IPS-18c (cell line): ENCODE results near the gene ALDH8A1.

Experiments used
- H3K4me3 ChIP-seq: 2 replicates; pipeline ENCODE4 v1.7.0; 2013; ENCODE audit warnings: low read depth, mild to moderate bottlenecking, low read length, moderate library complexity; ENCODE audit not compliant: insufficient read depth
- H3K9me3 ChIP-seq: one replicate; pipeline ENCODE4 v1.6.1; 2013; ENCODE audit warnings: mild to moderate bottlenecking, low read length, moderate library complexity; ENCODE audit not compliant: control insufficient read depth, insufficient read depth

ALDH8A1 gene, protein sequence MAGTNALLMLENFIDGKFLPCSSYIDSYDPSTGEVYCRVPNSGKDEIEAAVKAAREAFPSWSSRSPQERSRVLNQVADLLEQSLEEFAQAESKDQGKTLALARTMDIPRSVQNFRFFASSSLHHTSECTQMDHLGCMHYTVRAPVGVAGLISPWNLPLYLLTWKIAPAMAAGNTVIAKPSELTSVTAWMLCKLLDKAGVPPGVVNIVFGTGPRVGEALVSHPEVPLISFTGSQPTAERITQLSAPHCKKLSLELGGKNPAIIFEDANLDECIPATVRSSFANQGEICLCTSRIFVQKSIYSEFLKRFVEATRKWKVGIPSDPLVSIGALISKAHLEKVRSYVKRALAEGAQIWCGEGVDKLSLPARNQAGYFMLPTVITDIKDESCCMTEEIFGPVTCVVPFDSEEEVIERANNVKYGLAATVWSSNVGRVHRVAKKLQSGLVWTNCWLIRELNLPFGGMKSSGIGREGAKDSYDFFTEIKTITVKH

DNA sequence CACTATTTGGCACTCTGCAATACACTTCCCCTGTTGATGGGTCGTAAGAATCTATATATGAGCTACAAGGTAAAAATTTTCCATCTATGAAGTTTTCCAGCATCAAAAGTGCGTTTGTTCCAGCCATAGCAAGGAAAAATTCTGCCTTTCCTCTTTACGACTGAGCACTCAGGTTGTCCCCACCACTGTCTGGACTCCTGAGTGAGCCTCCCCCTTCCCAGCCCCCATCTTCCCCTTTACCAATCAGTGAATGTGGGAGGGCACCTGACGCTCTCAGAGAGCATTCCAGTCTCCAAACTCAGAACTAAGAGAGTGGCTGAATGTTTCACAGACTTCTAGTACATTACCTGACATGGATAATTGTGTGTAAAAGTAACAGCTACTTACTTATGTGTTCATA lies at the start of gene ALDH8A1:
TSS of gene ALDH8A1 (minus strand) at position 175 of the 400 bp plus-strand sequence. CDS start at position 127, 48 bp downstream.
- Histone ChIP-seq H3K9me3 (no peaks in the 10 kb centered on the region), H3K4me3 (no peak within 1 kb of the TSS)

DNA sequence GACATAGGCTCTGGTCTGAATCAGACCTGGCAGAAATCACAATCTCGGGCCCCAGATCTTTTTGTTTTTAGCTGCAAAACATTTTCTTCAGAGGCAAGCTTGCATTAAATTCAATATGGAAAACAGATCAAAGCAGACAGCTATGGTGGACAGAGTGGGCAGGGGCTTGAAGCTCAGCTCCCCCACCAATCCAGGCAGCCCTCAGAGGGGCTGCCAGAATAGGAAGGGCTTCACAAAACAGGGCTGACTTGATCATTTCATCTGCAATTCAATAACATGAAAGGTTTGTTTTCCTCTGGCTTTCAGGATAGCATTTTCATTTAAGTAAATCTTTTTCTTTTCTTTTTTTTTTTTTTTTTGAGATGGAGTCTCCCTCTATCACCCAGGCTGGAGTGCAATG lies 49.2 kb upstream of the ALDH8A1 start:
- H3K4me3 ChIP-seq, result no peak overlapping the region
- H3K9me3 ChIP-seq, result no peaks in the 10 kb centered on the region

GRCh38 chr6:134997133-134997995 lies 47.5 kb upstream of the ALDH8A1 start:
- H3K4me3 ChIP-seq, result no peak overlapping the region
- no peaks in the 10 kb centered on the region for H3K9me3 ChIP-seq

DNA sequence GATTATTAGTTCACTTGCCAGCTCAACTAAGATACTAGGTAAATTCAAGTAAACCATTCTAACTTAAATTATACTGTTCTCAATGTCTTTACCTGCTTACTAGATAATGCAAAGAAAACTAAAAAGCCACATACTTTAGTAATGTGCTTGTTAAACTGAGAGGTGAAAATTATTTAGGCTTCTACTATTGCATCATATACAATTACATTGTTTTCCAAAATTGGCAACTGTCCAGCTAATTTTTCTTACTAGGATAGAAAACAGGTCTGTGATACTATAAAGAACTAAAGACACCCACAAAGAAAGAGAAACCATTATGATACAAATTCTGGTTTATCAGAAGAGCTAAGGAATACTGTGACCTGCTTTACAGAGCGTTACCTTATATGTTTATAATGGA lies 45.6 kb upstream of the ALDH8A1 start:
- Histone ChIP-seq H3K4me3 (no peak overlapping the region), H3K9me3 (no peaks in the 10 kb centered on the region)

DNA sequence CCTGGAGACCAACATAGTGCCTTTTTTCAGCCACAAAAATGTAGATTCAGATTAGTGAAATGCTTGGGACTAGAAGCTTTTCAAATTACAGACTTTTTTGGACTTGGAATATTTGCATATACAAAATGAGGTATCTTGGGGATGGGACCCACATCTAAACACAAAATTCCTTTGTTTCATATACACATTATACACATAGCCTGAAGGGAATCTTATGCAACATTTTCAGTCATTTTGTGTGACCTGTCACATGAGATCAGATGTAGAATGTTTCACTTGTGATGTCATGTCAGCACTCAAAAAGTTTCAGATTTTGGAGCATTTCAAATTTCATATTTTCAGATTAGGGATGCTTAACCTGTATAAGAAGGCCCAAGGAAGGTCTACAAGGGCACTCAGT lies 44.5 kb upstream of the ALDH8A1 start:
- Histone ChIP-seq H3K4me3 (no peak overlapping the region), H3K9me3 (no peaks in the 10 kb centered on the region)

GRCh38 chr6:134992155-134992554 lies 42.3 kb upstream of the ALDH8A1 start:
- Histone ChIP-seq H3K4me3 (no peak overlapping the region), H3K9me3 (no peaks in the 10 kb centered on the region)

- H3K4me3 ChIP-seq, result no peak overlapping the region
- H3K9me3 ChIP-seq, result no peaks in the 10 kb centered on the region
These were observed 40.4 kb upstream of the ALDH8A1 start for GRCh38 chr6:134990262-134990661.

DNA sequence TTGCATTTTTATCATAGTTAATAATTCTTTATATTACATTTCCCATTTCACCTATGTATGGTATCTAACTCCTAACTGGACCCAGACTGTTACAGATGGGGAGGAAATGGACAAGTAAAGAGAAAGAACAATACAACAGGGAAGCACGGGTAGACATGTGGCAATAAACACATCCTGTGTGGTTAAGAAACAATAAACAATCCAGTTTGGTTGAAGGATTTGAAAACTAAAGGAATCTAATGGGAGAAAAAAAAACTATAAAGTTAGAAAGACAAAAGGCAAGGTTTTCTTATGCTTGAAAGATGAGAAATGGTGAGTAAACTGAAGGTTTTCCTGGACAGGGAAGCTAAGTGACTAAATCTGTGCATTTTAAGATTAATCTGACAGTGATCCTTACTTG lies 34.9 kb upstream of the ALDH8A1 start:
- Histone ChIP-seq H3K9me3 (no peaks in the 10 kb centered on the region), H3K4me3 (no peak overlapping the region)

GRCh38 chr6:134983823-134984222 lies 33.9 kb upstream of the ALDH8A1 start:
- no peak overlapping the region for H3K4me3 ChIP-seq
- H3K9me3 ChIP-seq, result no peaks in the 10 kb centered on the region

GRCh38 chr6:134982161-134982560 lies 32.3 kb upstream of the ALDH8A1 start:
- H3K4me3 ChIP-seq, result no peak overlapping the region
- H3K9me3 ChIP-seq, result no peaks in the 10 kb centered on the region

DNA sequence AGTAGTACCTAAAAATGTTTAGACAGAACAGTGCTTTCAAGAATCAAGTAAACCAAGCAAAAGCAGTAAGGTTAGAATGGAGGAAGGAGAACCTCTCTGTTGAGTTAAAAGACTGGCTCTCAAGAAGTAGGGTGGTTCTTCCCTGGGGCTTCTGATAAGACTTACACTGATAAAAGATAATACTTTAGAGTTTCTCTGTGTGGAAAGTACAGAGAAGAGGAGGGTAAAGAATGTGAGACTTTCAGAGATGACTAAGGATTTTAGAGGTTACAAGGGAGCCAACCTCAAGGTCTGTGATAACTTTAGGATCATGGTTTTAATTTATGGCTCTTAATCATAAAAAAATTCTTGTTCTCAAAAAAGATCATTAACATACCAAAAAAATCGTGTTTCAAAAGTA lies 30.9 kb upstream of the ALDH8A1 start:
- no peaks in the 10 kb centered on the region for H3K9me3 ChIP-seq
- no peak overlapping the region for H3K4me3 ChIP-seq

GRCh38 chr6:134979142-134979541 lies 29.2 kb upstream of the ALDH8A1 start:
- no peak overlapping the region for H3K4me3 ChIP-seq
- no peaks in the 10 kb centered on the region for H3K9me3 ChIP-seq

DNA sequence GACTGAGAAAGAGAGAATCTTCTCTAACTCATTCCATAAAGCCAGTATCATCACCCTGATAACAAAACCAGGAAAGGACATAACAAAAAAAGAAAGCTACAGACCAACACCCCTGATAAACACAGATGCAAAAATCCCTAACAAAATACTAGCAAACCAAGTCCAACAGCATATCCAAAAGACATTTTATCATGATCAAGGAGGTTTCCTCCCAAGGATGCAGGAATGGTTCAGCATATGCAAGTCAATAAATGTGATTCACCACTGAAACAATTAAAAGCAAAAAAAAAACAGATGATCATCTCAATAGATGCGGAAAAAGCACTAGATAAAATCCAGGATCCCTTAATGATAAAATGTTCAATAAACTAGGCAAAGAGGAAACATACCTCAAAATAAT lies 24.5 kb upstream of the ALDH8A1 start:
- Histone ChIP-seq H3K9me3 (no peaks in the 10 kb centered on the region), H3K4me3 (no peak overlapping the region)

DNA sequence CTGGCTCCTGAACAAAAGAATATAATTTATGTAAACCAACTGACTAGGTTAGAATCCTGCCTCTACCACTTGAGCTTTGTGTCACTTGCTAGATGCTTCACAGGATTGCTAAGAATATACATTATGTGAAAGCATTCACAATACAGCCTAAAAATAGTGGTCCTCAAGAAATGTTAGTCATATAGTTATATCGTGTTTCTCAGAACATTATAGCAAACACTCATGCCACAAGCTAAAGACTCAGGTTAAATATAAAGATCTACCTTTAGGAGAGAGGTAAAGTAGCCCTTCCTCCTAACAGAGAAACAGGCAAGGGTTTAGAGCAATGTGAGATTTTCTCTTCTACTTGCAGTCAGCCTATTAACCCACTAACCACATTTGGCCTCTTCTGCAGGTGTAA lies 17.8 kb upstream of the ALDH8A1 start:
- Histone ChIP-seq H3K4me3 (no peak overlapping the region), H3K9me3 (no peaks in the 10 kb centered on the region)

- Histone ChIP-seq H3K9me3 (no peaks in the 10 kb centered on the region), H3K4me3 (no peak overlapping the region)
These were observed 14.7 kb upstream of the ALDH8A1 start for GRCh38 chr6:134964451-134965203.

- Histone ChIP-seq H3K4me3 (no peak overlapping the region), H3K9me3 (peaks cover 2% of the 10 kb centered on the region)
These were observed 12.5 kb upstream of the ALDH8A1 start for GRCh38 chr6:134962421-134962820.

DNA sequence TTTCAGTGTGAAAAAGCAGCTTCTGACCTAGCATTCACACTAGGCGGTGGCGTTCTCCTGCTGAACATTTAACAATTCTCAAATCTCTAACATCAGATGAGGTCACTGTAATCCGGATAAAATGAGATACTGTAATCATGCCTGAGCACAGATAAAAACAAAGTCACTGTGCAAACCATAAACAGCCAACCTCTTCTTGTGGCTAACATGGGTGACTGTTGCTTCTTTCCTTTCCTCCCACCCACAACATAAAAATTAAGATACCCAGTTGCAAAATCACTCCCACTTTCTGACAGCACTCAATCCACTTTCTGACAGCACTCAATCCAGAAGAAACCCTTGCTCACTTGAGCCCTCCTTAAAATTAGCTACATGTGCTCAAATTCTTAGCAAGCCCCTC lies 11.5 kb upstream of the ALDH8A1 start:
- Histone ChIP-seq H3K9me3 (peaks cover 2% of the 10 kb centered on the region), H3K4me3 (no peak overlapping the region)
